Endothelial cell of umbilical vein (primary cell): Measurements from ENCODE around the gene ZIC1. TPM values are rescaled to one million over a fixed set of nuclear protein-coding genes. Genes with fewer than 3 reads are reported as not detected.

Source experiments
- BruUV-seq: library from RNA; stranded (reverse); fragments of 400-500 nt; replicated peaks from 2 replicates; lab custom pipeline; 2021; lab: Mats Ljungman, UMichigan
- CTCF ChIA-PET: fragments of 300-600, 350-600 bp; sonication (Branson Sonifier 250); formaldehyde crosslinking; loops from one replicate; lab custom pipeline; 2021; ENCODE audit warnings: antibody characterized with exemption, inconsistent platforms; lab: Charles Lee
- POLR2A ChIA-PET: fragments of 300-600, 350-600 bp; sonication (Branson Sonifier 250); formaldehyde crosslinking; loops from one replicate; lab custom pipeline; 2021; ENCODE audit warnings: antibody characterized with exemption, inconsistent platforms; lab: Charles Lee
- DNase-seq: peaks from one replicate; pipeline ENCODE4 v3.0.0-alpha.2; 2011; ENCODE audit warnings: low read depth, low spot score
- FAIRE-seq: peaks from 2 replicates; lab custom pipeline; 2011; peaks lifted over from hg19 to GRCh38; lab: Jason Lieb, UNC
- H2AFZ ChIP-seq: 2 replicates; pipeline ENCODE4 v1.6.0; 2012; ENCODE audit warnings: low read depth, low read length, control low read depth, inconsistent platforms
- H3K27ac ChIP-seq: 2 replicates; pipeline ENCODE4 v1.5.1; 2011; ENCODE audit warnings: low read depth, mild to moderate bottlenecking, control low read depth, low read length, moderate library complexity; ENCODE audit not compliant: insufficient read depth
- H3K27me3 ChIP-seq, 2 experiments: 2 replicates each; pipeline versions ENCODE4 v1.6.0 to v1.6.1; 2011; ENCODE audit warnings: low read length in 2 of 2, mixed read lengths in 1 of 2; ENCODE audit not compliant: control insufficient read depth in 2 of 2, insufficient read depth in 2 of 2
- H3K36me3 ChIP-seq, 2 experiments: 2 replicates in 1 of 2; 3 replicates in 1 of 2; pipeline ENCODE4 v1.5.1; 2011; ENCODE audit warnings: low read length in 2 of 2, mild to moderate bottlenecking in 1 of 2, moderate library complexity in 1 of 2; ENCODE audit not compliant: control insufficient read depth in 2 of 2, insufficient read depth in 2 of 2; ENCODE audit errors: extremely low read depth in 1 of 2
- H3K4me1 ChIP-seq: 3 replicates; pipeline ENCODE4 v1.5.1; 2011; ENCODE audit warnings: mild to moderate bottlenecking, low read length; ENCODE audit not compliant: control insufficient read depth, insufficient read depth; ENCODE audit errors: extremely low read depth
- H3K4me2 ChIP-seq: 2 replicates; pipeline ENCODE4 v1.6.1; 2011; ENCODE audit warnings: low read length, control low read depth, mixed read lengths; ENCODE audit not compliant: insufficient read depth
- H3K4me3 ChIP-seq, 3 experiments: fragments of 200-600 bp in 1 of 3; sonication (generic), shearing (Covaris generic) in 1 of 3; replicated peaks in 1 of 3; 2 replicates each; pipeline ENCODE4 v1.5.1; 2011 to 2016; ENCODE audit warnings: control low read depth in 3 of 3, low read length in 3 of 3, mild to moderate bottlenecking in 2 of 3, inconsistent platforms in 1 of 3, low read depth in 1 of 3, moderate library complexity in 1 of 3; ENCODE audit not compliant: insufficient read depth in 1 of 3
- H3K79me2 ChIP-seq: 2 replicates; pipeline ENCODE4 v1.6.0; 2012; ENCODE audit warnings: low read length, inconsistent platforms; ENCODE audit not compliant: control insufficient read depth, insufficient read depth
- H3K9ac ChIP-seq: replicated peaks from 2 replicates; pipeline ENCODE3; 2011; ENCODE audit warnings: low read length, control low read depth; ENCODE audit not compliant: insufficient read depth; ENCODE audit errors: extremely low read depth
- H3K9me1 ChIP-seq: replicated peaks from 3 replicates; pipeline ENCODE4 v1.6.0; 2011; ENCODE audit warnings: mild to moderate bottlenecking, low read length; ENCODE audit not compliant: control insufficient read depth, insufficient read depth; ENCODE audit errors: extremely low read depth
- H3K9me3 ChIP-seq: replicated peaks from 2 replicates; pipeline ENCODE4 v1.5.1; 2012; ENCODE audit warnings: low read length, inconsistent platforms; ENCODE audit not compliant: control insufficient read depth, insufficient read depth
- H4K20me1 ChIP-seq: replicated peaks from 2 replicates; pipeline ENCODE3; 2011; ENCODE audit warnings: mild to moderate bottlenecking, low read length; ENCODE audit not compliant: control insufficient read depth, insufficient read depth; ENCODE audit errors: extremely low read depth
- EZH2 ChIP-seq: IDR thresholded peaks from 2 replicates; pipeline ENCODE4 v1.6.1; 2012; ENCODE audit warnings: borderline replicate concordance, low read depth, mild to moderate bottlenecking, moderate library complexity, low read length, inconsistent platforms; ENCODE audit not compliant: severe bottlenecking
- FOS ChIP-seq: IDR thresholded peaks from 2 replicates; pipeline ENCODE4 v1.6.1; 2011; ENCODE audit warnings: mild to moderate bottlenecking, low read length, moderate library complexity, borderline replicate concordance; ENCODE audit not compliant: insufficient read depth
- GATA2 ChIP-seq: IDR thresholded peaks from 2 replicates; pipeline ENCODE4 v1.7.0; 2011; ENCODE audit warnings: low read depth, mild to moderate bottlenecking, moderate library complexity, mixed read lengths, low read length; ENCODE audit not compliant: insufficient read length, insufficient read depth
- JUN ChIP-seq: IDR thresholded peaks from 2 replicates; pipeline ENCODE4 v1.6.1; 2011; ENCODE audit warnings: borderline replicate concordance, low read depth; ENCODE audit not compliant: insufficient read length, insufficient read depth
- MYC ChIP-seq: IDR thresholded peaks from one replicate; pipeline ENCODE4 v1.6.1; 2011; ENCODE audit warnings: mild to moderate bottlenecking, low read depth, low read length
- POLR2A ChIP-seq: IDR thresholded peaks from 2 replicates; pipeline ENCODE4 v1.6.1; 2012; ENCODE audit warnings: low read depth, mild to moderate bottlenecking, control low read depth, low read length
- POLR2AphosphoS5 ChIP-seq: IDR thresholded peaks from 2 replicates; pipeline ENCODE4 v1.6.1; 2012; ENCODE audit warnings: low read depth, mild to moderate bottlenecking, control low read depth, low read length, moderate library complexity; ENCODE audit not compliant: insufficient read depth
- dilution Hi-C: fragments of 300-500 bp; cut with MboI; formaldehyde crosslinking; loops from one replicate; pipeline ENCODE4 v1.15.0; 2019; ENCODE audit warnings: low sequenced_read_pairs; ENCODE audit not compliant: extremely low pct_ligation_motif_present
- intact Hi-C: fragments of 100-400 bp; cut with micrococcal nuclease; formaldehyde crosslinking; loops from one replicate; pipeline ENCODE4 v1.10.0; 2022
- polyA plus RNA-seq, 4 experiments: library from polyadenylated mRNA; depleted of rRNA in 3 of 4; stranded (reverse) in 3 of 4; unstranded in 1 of 4; fragments of >200 nt; gene quantifications; 2 replicates each; pipeline versions ENCODE4 v1.2.1 to v1.2.3, GENCODE V29; 2011 to 2012; ENCODE audit warnings: missing spikeins in 1 of 4
- total RNA-seq: library from RNA; stranded (reverse); gene quantifications from 2 replicates; pipeline ENCODE4 v1.2.3, GENCODE V29; 2021
- TF ChIP-seq, protein P1 (sequence below): IDR thresholded peaks from 2 replicates; pipeline ENCODE4 v1.6.1; 2011; ENCODE audit not compliant: insufficient read depth, insufficient read length
- TF ChIP-seq, protein P2 (sequence below), 2 donors: IDR thresholded peaks; 1 replicate in 1 of 2; 2 replicates in 1 of 2; pipeline ENCODE4 v1.5.1; 2011; ENCODE audit warnings: low read length in 2 of 2, mild to moderate bottlenecking in 2 of 2, moderate library complexity in 2 of 2, control low read depth in 1 of 2, inconsistent platforms in 1 of 2, low read depth in 1 of 2; ENCODE audit not compliant: insufficient read depth in 1 of 2; ENCODE audit errors: extremely low read depth in 1 of 2

Gene ZIC1
- total and polyA plus RNA-seq, 2 donors (not counting 3 experiments of a cell fraction or from before 2014, with no cell fraction given): not detected

DNA sequence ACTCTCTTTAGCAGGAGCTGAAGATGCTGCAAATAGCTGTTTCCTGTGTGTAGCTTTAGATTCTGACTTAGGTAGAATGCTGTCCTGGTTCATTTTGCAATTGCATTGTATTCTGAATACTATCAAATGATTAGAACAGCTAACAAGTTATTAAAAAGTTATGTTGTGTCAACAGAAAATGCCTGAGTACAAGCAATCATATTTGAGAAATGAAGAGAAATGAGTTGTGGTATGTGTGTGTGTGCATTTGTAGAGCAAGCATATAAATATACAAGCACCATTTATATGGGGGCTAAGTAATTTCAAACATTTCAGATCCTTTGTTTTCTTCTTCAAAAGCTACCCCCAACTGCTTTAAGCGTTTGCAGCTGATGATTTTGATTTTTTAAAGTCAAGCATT lies 7.8 kb downstream of the ZIC1 start:
- intact Hi-C loops (loop anchor here (10.0 kb wide), 2 partner anchors 292 to 398 kb away; no protein-coding TSS in a partner anchor), dilution Hi-C loops (no loop called here)
- POLR2A ChIA-PET: no interaction called here
- no peak overlapping the region for H2AFZ ChIP-seq
- DNase-seq (no peak), FAIRE-seq (no peak)
- no peaks in the 10 kb centered on the region for H4K20me1 ChIP-seq
- H3K27ac ChIP-seq: no peak overlapping the region
- H3K79me2 ChIP-seq: no peaks in the 10 kb centered on the region
- H3K9me1 ChIP-seq: no peaks in the 10 kb centered on the region
- no peak overlapping the region for H3K4me3 ChIP-seq
- H3K4me1 ChIP-seq: peaks cover 4% of the 10 kb centered on the region
- BruUV-seq: no TSS peak
- no peaks in the 10 kb centered on the region for H3K9me3 ChIP-seq
- H3K9ac ChIP-seq: no peak overlapping the region
- CTCF ChIA-PET: interaction anchor here (1.6 to 2.2 kb wide), 3 partner anchors 200 to 669 kb away, joined by 5 to 14 read pairs (median 6); no protein-coding TSS in a partner anchor
- no peaks in the 10 kb centered on the region for H3K36me3 ChIP-seq
- TF ChIP-seq MYC (no peak), JUN (no peak), POLR2A (no peak), POLR2AphosphoS5 (no peak), FOS (no peak), EZH2 (no peak), GATA2 (no peak)
- TF ChIP-seq, protein P1, sequence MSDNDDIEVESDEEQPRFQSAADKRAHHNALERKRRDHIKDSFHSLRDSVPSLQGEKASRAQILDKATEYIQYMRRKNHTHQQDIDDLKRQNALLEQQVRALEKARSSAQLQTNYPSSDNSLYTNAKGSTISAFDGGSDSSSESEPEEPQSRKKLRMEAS: no peak
- TF ChIP-seq, protein P2, sequence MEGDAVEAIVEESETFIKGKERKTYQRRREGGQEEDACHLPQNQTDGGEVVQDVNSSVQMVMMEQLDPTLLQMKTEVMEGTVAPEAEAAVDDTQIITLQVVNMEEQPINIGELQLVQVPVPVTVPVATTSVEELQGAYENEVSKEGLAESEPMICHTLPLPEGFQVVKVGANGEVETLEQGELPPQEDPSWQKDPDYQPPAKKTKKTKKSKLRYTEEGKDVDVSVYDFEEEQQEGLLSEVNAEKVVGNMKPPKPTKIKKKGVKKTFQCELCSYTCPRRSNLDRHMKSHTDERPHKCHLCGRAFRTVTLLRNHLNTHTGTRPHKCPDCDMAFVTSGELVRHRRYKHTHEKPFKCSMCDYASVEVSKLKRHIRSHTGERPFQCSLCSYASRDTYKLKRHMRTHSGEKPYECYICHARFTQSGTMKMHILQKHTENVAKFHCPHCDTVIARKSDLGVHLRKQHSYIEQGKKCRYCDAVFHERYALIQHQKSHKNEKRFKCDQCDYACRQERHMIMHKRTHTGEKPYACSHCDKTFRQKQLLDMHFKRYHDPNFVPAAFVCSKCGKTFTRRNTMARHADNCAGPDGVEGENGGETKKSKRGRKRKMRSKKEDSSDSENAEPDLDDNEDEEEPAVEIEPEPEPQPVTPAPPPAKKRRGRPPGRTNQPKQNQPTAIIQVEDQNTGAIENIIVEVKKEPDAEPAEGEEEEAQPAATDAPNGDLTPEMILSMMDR (IDR thresholded peaks at IDR 0.05; ENCODE audit: extremely low read depth in 1 of 2, insufficient read depth in 1 of 2, low read depth in 1 of 2, low read length in 2 of 2): no peak
- peaks cover 90 to 99% of the 10 kb centered on the region in 2 experiments for H3K27me3 ChIP-seq
- H3K4me2 ChIP-seq: no peak overlapping the region
